K562 (cell line): ENCODE data around the gene PTPN14.

ENCODE experiments used
- ATF3 ChIP-seq, 2 experiments: fragments of 450-650 bp in 1 of 2; sonication (generic) in 1 of 2; formaldehyde crosslinking in 1 of 2; IDR thresholded peaks in 1 of 2; conservative IDR thresholded peaks in 1 of 2; 2 replicates each; pipeline versions ENCODE4 v1.6.1 to v1.8.1; 2016 to 2023; ENCODE audit warnings: mild to moderate bottlenecking in 2 of 2, moderate library complexity in 2 of 2, inconsistent platforms in 1 of 2, missing genetic modification reagents in 1 of 2
- NFIX ChIP-seq: fragments of 250-450 bp; sonication (Bioruptor Pico); IDR thresholded peaks from 2 replicates; pipeline ENCODE4 v1.4.0; 2020; ENCODE audit warnings: low read depth, mild to moderate bottlenecking, moderate library complexity
- POLR2A ChIP-seq: fragments of 450-650 bp; conservative IDR thresholded peaks from 2 replicates; pipeline ENCODE4 v1.6.1; 2016
- REST ChIP-seq, 2 experiments: fragments of 450-650 bp; formaldehyde crosslinking in 1 of 2; IDR thresholded peaks; 2 replicates each; pipeline versions ENCODE4 v1.4.0 to v1.6.1; 2014 to 2020; ENCODE audit warnings: mild to moderate bottlenecking in 2 of 2, borderline replicate concordance in 1 of 2, low read depth in 1 of 2
- ZNF121 ChIP-seq: sonication (generic); formaldehyde crosslinking; conservative IDR thresholded peaks from 2 replicates; pipeline ENCODE4 v1.8.0; 2022; ENCODE audit warnings: missing genetic modification reagents
- ZNF274 ChIP-seq: IDR thresholded peaks from 2 replicates; pipeline ENCODE4 v1.6.1; 2011; ENCODE audit warnings: low read depth, mild to moderate bottlenecking, low read length, moderate library complexity, borderline replicate concordance
- ZNF311 ChIP-seq: fragments of 250-450 bp; sonication (Bioruptor Pico); IDR thresholded peaks from 2 replicates; pipeline ENCODE4 v1.4.0; 2020; ENCODE audit warnings: mild to moderate bottlenecking, moderate library complexity
- TF ChIP-seq, protein P1 (sequence below): sonication (generic); formaldehyde crosslinking; IDR thresholded peaks from 2 replicates; pipeline ENCODE4 v1.8.1; 2023; ENCODE audit warnings: mild to moderate bottlenecking, missing genetic modification reagents

DNA sequence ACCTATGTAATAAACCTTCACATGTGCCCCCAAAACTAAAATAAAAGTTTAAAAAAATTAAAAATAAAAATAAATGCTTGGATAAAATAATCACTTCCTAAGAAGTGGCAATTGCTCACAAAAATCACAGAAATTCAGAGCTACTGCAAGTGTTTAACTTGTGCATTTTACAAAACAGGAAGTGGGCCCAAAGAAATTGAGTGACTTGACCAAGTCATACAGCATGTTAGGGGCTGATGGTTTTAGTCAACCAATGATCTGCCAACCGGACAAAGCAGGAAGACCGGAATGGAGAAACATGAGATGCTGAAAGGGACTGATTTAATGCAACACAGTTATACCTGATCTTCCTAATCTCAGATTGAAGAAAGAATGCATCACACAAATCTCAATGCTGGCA lies 173.9 kb downstream of the PTPN14 start:
- TF ChIP-seq ZNF121 (CRISPR knock-in tag) (no peak), POLR2A (no peak), REST (IDR thresholded peaks at IDR 0.05; ENCODE audit: borderline replicate concordance) (no peak), REST (CRISPR knock-in tag; IDR thresholded peaks at IDR 0.05; ENCODE audit: low read depth) (no peak), ZNF274 (no peak), ATF3 (IDR thresholded peaks at IDR 0.05) (no peak), ATF3 (CRISPR knock-in tag; conservative IDR thresholded peaks at IDR 0.05) (no peak), ZNF311 (CRISPR knock-in tag) (no peak), NFIX (CRISPR knock-in tag) (no peak)
- TF ChIP-seq, protein P1, sequence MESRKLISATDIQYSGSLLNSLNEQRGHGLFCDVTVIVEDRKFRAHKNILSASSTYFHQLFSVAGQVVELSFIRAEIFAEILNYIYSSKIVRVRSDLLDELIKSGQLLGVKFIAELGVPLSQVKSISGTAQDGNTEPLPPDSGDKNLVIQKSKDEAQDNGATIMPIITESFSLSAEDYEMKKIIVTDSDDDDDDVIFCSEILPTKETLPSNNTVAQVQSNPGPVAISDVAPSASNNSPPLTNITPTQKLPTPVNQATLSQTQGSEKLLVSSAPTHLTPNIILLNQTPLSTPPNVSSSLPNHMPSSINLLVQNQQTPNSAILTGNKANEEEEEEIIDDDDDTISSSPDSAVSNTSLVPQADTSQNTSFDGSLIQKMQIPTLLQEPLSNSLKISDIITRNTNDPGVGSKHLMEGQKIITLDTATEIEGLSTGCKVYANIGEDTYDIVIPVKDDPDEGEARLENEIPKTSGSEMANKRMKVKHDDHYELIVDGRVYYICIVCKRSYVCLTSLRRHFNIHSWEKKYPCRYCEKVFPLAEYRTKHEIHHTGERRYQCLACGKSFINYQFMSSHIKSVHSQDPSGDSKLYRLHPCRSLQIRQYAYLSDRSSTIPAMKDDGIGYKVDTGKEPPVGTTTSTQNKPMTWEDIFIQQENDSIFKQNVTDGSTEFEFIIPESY (CRISPR knock-in tag), result no peak
